CD1c-positive myeloid dendritic cell (primary cell): ENCODE data around the gene LYPD6.
"Not testable (repeated sequence)": the region's sequence is repeated elsewhere in the genome, so short reads cannot be mapped to it uniquely, and the experiment has no call there.

ENCODE experiments used
- DNase-seq: peaks from one replicate; pipeline ENCODE4 v3.0.0-alpha.2; 2016; ENCODE audit errors: extremely low spot score

The LYPD6 gene

DNA sequence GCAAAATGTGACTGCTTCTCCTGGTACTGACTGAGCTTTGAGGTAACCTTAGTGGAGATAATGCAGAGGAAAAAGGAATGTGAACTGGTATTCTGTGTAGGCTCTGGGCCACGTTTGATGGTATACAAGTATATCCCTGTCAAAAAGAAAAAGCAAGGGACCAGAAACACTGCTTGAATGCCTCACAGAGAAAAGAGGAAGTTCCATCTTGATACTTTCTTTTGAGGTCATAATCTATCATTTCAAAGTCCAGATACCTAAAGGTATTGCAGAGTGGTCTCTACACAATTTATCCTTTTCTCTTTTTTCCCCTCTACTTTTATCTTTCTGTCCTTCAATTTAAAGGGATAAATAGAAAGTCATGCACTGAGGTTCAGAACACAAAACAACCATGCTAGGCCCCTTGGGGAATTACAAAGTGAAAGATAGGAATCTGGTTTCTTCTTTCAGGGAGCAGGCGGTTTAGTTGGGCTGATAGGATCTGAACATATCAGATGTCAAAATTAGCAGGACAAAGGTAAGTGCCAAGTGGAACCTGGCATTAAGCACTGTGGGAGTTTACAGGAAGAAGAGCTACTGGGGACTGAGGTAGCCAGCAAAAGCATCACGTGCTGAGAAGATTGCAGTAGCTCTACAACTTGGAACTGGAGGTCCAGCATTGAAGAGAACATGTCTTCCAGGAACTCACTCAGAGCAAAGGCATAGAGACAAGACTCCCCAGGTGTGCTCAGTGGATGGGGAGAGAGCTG is 121.2 kb downstream of the LYPD6 start:
- DNase-seq, result no peak

DNA sequence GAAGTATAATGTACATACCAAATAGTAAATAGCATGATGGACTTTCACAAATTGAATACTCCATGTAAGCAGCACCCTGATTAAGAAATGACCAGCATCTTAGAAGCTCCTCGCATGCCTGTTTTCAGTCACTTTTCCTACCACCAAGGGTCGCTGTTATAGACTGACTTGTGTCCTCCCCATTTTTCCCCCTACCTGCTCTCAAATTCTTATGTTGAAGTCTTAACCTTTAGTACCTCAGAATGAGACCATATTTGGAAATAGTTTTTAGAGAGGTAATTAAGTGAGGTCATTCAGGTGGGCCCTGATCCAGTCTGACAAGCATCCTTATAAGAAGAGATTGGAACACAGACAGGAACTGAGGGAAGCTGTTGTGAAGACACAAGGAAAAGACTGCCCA is 125.9 kb downstream of the LYPD6 start:
- no peak for DNase-seq

DNA sequence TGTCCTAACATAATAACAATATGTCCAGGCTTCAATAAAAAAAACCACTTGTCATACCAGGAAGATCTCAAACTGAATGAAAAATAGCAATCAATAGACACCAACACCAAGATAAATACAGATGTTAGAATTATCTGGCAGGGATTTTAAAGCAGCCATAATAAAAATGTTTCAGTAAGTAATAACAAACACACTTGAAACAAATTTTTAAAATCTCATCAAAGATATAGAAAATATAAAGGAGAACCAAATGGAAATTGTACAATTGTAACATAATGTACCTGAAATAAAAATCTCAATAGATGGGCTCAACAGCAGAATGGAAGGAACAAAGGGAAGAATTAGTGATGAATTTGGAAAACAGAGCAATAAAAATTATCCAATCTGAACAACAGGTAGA is 128.1 kb downstream of the LYPD6 start:
- no peak for DNase-seq

DNA sequence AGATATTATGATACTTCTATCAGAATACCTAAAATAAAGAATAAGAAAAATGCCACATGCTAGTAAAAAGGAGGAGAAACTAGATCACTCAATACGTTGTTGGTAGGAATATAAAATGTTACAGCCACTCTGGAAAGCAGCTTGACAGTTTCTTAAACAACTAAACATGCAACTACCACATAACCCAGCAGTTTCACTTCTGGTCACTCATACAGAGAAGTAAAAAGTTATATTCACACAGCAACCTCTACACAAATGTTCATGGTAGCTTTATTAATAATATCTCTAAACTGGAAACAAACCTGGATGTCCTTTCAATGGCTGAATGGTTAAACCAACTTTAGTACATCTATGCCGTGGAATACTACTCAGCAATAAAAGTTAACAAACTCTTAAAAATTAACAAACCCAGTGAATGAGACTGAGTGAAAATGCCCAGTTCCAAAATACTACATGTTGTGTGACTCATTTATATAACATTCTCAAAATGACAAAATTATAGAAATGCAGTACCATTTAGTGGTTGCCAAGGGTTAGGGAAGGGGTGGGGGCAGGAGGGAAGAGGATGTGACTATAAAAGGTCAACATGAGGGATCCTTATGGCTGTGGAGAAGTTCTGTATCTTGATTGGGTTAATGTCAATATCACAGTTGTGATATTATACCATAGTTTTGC is 133.1 kb downstream of the LYPD6 start:
- no peak for DNase-seq

DNA sequence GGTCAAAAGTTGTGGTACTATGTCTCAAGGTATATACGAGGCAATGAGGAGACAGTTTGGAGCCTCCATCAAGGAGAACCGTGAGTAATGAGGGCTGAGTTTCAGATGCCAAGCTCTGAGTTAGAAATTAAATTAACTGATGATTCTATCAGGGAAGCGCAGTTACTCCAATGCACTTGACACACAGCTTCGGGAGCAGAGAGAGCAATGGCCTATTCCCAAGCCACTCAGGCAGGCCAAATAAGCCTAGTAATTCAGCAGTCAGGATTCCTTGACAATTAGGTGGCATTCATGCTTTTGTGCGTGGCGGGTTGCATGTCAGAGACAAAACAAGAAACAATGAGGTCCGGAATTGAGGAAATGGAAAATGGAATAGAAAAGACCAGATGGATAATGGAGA is 134.0 kb downstream of the LYPD6 start:
- DNase-seq, result no peak

DNA sequence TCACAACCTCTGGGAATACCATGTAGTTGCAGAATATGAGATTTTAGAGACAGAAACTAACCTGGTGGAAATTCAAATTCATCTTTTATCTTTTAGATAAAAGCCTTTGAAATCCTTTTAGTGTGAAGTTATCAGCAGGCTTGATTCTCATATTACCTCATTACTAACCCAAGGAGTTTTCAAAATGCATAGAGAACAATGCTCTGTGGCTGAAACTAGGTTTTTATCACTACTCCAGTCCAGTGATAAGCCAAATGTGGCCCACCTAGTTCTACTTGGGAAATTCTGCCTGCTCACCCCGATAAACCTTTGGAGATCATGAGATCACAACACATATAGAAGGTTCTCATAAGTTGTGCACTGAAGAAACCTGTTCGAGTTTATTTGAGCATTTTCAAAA is 135.5 kb downstream of the LYPD6 start:
- DNase-seq, result no peak

DNA sequence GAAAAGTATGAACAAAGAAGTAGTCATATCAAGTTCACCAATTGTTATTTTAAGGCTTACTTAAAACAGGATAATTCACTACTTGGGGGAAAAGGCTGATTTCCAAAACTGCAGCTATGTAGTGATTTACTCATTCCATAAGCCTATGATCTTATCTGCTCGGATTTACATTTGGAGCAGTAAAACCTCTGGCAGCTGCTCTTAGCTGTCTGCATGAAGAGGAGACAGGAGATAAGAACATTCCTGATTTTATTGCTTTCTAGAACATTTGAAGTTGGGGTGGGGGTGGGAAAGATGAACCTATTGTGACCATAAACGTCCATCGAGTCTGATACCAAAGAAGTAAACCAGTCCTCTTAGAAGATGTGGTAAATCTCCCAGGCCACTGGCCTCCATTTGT is 136.2 kb downstream of the LYPD6 start:
- no peak for DNase-seq

DNA sequence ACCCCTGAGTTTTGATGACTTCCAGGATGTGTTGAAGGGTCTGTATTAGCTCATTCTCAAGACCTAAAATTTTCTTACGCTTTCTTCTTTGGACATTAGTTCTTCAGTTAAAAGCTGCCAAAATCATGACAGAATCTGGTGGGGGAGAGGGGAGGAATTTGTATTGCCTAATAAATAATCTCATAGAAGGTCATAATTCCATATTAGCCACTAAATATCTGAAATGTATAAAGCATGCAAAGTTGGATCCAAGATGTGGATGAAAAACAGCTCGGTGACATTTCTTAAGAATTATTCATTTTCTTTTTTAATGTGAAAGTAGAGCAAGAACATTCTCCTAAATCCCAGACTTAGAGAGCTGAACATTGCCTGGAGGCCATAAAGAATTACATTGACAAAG is 137.0 kb downstream of the LYPD6 start:
- no peak for DNase-seq

DNA sequence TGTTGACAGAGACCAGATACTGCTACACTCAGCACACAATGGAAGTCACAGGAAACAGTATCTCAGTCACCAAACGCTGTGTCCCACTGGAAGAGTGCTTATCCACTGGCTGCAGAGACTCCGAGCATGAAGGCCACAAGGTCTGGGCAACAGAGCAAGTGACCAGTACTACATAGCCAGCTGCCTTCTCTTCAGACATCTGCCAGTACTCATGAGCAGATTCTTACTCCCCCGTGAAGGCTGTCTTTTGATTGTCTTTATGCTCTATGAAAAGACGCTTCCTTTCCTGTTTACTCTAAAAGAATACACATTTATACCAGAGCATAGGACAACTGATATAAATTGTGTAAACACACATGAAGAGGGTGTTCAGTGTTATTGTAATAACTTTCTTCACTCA is 138.2 kb downstream of the LYPD6 start:
- DNase-seq, result no peak

DNA sequence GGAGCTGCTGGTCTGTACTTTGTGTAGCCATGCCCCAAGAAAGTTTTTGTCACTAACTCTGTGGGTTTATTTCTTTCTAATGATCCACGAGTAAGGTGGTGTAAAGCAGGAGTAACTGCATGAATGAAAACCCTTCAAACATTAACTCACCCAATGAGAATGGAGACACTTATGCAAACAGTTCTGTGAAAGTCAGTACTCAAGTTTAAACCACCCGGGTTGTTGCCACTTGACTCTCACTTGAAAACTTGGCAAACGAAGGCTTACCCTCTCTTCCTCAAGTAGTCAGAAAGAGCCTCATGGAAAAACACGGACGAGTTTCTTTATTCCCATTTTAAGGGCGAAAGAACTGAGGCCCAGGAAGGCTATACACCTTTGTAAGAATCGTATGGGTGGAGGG is 139.7 kb downstream of the LYPD6 start:
- no peak for DNase-seq

DNA sequence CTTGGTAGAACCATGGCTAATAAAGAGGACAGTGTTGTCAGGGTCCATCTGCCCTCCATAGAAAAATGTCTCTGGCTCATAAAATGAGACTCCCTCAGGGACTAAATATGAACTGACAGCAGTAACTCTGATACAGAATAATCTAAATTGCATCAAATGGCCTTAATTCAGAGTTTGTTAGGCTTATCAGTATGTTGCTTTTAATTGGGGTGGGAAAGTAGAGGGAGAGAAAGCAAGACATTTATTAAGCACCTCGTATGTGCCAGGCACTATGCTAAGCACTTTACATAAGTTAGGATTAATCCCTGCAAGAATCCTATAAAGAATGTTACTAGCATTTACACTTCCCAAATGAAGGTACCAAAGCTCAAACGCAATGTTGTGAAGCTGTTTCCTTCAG is 142.0 kb downstream of the LYPD6 start:
- DNase-seq, result no peak

DNA sequence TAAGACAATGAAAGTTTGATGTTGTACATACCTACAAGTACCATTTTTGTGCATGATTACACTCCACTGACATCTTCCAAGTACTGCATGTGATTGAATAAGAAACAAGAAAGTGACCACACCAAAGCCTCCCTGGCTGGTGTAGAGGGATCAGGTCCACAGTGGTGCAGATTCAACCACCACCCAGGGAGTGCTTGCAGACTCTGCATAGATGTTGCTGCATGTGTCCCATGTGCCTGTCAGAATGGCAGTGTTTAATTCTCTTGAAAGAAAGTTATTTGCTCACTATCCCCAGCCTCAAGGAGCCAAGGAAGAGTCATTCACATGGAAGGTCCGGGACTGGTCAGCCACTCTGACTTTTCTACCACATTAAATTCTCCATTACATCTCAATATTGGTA is 142.7 kb downstream of the LYPD6 start:
- DNase-seq, result no peak

DNA sequence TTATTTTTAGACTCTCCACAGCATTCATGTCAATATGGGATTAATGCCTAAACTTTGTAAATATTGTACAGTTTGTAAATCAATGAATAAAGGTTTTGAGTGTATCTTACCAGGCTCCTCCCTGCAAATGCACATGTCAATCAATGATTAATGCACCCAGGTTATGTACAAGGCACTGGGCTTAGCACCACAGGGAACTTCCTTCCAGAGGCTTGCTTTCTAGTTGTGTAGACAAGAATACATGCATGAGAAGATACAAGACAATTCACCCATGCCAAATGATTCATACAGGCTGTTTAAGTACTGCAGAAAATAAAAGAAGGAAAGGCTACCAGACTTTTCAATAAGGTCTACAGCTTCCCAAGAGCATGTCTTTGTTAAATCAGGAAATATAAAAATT is 143.1 kb downstream of the LYPD6 start:
- DNase-seq, result no peak

DNA sequence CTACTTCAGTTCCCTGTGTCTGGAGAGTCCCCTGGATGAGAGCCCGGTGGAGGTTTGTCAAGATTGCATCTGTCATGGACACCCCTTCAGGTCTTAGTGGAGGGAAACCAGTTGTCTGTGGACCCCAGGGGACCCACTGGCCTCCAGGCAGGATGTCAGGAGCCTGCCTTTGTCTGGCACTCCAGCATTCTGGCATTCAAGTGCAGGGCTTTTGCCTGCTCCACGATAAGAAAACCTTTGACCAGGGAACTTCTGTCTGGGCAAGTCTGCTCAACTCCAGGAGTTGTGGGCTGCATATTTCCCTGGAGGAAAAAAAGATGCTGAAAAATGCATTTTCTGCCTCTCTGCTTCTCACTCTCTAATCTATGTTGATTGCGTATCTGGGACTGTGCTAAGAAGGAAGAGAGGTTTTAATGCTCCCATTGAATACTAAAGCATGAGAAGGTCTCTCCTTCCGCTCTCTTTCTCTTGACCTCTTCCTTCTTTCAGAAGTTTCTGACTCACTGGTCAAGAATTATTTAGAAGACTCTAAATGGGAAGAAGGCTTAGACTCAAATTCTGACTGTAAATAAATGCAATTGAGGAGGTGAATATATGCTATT is 152.7 kb downstream of the LYPD6 start:
- no peak for DNase-seq

DNA sequence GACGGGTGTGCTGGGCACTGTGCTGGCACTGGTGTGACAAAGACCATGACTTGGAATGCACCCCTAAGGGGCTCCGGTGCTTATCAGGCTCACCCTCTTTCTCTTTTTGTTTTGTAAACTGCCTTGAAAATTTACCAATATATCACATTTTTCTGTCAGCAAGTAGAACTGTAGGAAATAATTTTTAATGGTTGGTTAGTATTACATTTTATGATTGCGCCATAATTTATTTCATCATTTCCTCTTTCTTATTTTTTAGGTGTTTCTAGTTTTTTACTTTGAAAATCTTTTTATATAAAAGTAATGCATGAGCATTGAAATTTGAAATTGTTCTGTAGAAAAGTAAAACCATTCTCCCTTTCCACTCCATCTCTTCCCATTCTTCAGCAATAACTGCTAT is 156.3 kb downstream of the LYPD6 start:
- no peak for DNase-seq

DNA sequence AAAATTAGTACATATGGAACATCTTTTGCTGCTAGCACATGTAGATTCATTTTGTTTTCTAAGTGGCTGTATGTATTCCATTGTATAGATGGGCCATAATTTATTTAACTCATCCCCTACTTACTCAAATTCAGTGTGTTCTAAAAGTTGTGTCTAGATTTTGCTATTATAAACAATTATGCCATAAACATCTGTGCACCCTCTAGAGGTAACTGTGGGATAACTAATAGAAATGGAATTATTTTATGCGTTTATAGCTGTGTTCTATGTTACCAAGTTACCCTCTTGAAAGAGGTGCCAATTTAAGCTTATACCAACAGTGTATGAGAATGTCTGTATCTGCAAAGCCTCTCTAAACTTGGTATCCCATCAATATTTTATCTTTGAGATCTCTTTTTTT is 156.8 kb downstream of the LYPD6 start:
- no peak for DNase-seq

DNA sequence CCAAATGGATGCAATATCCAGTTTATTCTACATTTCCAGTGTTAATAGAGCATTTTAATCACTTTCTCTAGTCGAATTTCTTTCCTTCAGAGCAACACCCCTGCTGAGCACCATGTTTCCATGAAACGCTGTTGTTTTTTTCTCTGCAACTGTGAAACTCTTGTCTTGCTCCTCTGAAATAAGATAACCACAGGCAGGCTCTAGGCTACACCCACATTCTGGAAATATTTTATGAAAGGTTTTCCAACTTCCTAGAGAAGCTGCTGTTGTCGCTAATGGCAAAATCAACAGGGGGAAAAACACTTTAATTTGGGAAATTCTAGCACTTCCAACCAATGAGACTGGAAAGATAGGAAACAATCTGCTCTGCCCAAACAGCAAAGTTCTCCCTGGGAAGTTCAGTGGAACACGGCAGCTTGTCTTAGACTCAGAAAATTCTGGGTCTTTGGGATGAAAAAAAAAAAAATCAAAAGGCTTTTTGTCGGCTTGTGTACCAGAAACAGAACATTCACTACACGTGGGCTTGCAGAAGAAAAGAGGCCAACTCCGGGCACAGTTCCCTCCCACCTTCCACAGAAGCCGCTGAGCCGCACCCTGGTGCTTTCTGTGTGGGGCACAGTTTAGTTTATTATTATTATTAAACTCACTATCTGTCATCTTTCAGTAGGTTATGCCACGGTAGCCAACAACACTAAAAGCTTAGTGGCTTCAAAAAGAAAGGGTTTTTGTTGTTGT is 158.5 kb downstream of the LYPD6 start:
- DNase-seq, result no peak

DNA sequence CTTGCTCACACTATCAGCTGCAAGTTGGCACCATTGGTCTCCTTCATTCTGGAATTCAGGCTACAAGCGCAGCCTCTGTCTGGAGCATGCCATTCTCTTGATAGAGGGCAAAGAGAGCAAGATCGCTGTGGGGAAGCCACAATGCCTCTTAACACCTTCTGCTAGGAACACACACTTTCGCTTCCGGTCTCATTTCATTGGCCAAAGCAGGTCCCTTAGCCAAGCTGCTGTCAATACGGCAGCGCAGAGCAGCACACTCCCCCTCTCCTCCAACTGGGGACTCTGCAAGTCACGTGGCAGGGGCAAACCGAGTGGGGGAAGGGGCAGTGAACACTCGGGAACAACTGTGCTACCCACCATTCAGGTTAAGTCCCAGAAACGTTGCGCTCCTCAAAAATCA is 159.1 kb downstream of the LYPD6 start:
- DNase-seq, result no peak

DNA sequence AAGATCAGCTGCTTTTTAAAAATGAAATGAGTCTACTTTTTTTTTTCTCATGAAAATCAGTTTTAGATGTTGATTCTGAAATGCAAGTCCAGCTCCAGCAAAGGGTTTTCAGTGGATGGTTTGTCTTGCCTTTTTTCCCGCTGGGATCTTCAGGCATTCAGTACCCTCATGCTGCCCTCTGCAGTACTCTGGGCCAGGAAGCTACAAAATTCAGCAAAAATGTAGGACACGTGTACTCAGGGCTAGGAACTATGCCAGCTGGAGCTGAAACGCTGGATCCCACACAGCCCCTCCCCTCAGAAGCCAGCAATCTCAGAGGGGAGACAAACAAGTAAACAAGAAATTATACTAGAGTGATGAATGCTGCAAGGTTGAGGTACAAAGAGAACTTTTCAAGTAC is 159.9 kb downstream of the LYPD6 start:
- DNase-seq, result no peak

DNA sequence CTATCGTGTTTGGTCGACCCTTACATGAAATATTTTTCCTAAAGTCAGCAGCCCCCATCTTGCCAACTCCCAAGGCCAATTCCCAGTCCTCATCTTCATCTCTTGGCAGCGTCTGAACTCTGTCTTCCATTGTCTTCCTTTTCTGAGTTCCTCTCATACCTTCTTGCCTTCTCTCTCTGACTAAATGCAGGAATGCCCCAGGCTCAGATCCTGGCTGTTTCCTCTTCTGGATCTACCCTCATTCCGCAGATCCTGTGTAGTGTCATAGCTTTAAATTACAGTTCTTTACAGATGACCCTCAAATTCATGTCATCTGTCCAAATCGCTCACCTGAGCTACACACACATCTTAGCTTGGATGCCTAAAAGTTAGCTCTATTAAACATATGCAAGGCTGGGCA is 162.5 kb downstream of the LYPD6 start:
- DNase-seq, result no peak

DNA sequence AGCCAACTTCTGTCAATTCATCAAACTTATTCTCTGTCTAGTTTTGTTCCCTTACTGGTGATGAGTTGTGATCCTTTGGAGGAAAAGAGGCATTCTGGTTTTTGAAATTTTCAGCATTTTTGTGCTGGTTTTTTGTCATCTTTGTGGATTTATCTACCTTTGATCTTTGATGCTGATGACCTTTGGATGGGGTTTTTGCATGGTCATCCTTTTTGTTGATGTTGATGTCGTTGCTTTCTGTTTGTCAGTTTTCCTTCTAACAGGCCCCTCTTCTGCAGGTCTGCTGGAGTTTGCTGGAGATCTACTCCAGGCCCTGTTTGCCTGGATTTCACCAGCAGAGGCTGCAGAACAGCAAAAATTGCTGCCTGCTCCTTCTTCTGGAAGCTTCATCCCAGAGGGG is 168.8 kb downstream of the LYPD6 start:
- not testable (repeated sequence) for DNase-seq

DNA sequence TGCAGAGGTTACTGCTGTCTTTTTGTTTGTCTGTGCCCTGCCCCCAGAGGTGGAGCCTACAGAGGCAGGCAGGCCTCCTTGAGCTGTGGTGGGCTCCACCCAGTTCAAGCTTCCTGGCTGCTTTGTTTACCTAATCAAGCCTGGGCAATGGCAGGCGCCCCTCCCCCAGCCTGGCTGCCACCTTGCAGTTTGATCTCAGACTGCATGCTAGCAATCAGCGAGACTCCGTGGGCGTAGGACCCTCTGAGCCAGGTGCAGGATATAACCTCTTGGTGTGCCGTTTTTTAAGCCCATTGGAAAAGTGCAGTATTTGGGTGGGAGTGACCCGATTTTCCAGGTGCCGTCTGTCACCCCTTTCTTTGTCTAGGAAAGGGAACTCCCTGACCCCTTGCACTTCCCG is 176.4 kb downstream of the LYPD6 start:
- DNase-seq, result not testable (repeated sequence)

DNA sequence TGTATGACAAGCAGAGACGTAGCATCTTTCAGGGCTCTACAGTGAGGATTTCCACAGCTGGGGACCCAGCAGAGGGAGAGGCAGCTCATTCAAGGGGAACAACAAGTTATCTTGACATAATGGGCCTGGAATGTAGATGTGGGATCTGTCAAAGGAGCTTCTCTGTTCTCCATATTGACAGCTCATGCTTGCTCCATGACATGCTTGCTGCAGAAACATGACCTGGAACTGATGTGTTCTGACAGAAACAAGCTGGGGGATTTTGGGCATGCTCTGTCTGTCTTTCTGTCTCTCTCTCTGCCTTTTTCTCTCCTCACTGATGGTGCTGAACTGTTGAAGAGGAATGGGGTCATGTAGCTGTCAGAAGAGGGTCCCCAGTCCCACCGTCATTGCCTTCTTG is 177.6 kb downstream of the LYPD6 start:
- no peak for DNase-seq
